HCT116 (cell line): Measurements from ENCODE around the gene SPX. TPM values are rescaled to one million over a fixed set of nuclear protein-coding genes. Genes with fewer than 3 reads are reported as not detected.
A peak's percentile ranks its signal among the peaks of the same experiment; 100 is the strongest.

ENCODE experiments used
- ATAC-seq: fragments of 200-7000 bp; cut with Tn5 transposase; 2 replicates; pipeline ENCODE4 v1.9.1; 2020; ENCODE audit warnings: mild to moderate bottlenecking, moderate library complexity
- BruUV-seq: library from RNA; stranded (reverse); fragments of 400-500 nt; replicated peaks from 2 replicates; lab custom pipeline; 2021; lab: Mats Ljungman, UMichigan
- CTCF ChIA-PET: fragments of 300-600 bp; sonication (Branson Sonifier 250); formaldehyde crosslinking; loops from one replicate; lab custom pipeline; 2021; ENCODE audit warnings: antibody characterized with exemption; lab: Charles Lee
- POLR2A ChIA-PET: fragments of 300-600, 350-600 bp; sonication (Branson Sonifier 250); formaldehyde crosslinking; loops from one replicate; lab custom pipeline; 2021; ENCODE audit warnings: antibody characterized with exemption; lab: Charles Lee
- RAD21 ChIA-PET, 2 experiments: fragments of 300-600 bp; sonication (Branson Sonifier 250); formaldehyde crosslinking; loops; one replicate each; lab custom pipeline; 2023; ENCODE audit warnings: low total read pairs in 2 of 2; ENCODE audit not compliant: uncharacterized antibody in 2 of 2, unreplicated experiment in 2 of 2, low non-redundant PET in 1 of 2; lab: Charles Lee
- DNase-seq: peaks from one replicate; pipeline ENCODE4 v3.0.0-alpha.2; 2010; ENCODE audit warnings: low read depth, low spot score
- H2AFZ ChIP-seq: fragments of 200-600 bp; shearing (Covaris generic), sonication (generic); 2 replicates; pipeline ENCODE4 v1.6.1; 2017; ENCODE audit warnings: low read depth, mixed run types, mixed read lengths, antibody characterized with exemption, low read length; ENCODE audit not compliant: poor library complexity, severe bottlenecking
- H3K27ac ChIP-seq: 2 replicates; pipeline ENCODE4 v1.5.1; 2012; ENCODE audit warnings: low read depth, low read length
- H3K27me3 ChIP-seq: fragments of 200-600 bp; sonication (generic); 2 replicates; pipeline ENCODE4 v1.6.1; 2016; ENCODE audit warnings: mixed run types, low read length, mixed read lengths; ENCODE audit not compliant: insufficient read depth
- H3K36me3 ChIP-seq, 2 experiments: fragments of 200-500 bp in 1 of 2; fragments of 200-600 bp in 1 of 2; sonication (Bioruptor generic) in 1 of 2; sonication (generic) in 1 of 2; 2 replicates each; pipeline versions ENCODE4 v1.5.1 to v1.6.1; 2014 to 2016; ENCODE audit warnings: low read length in 2 of 2, inconsistent platforms in 1 of 2, mixed read lengths in 1 of 2, mixed run types in 1 of 2; ENCODE audit not compliant: insufficient read depth in 2 of 2, control insufficient read depth in 1 of 2
- H3K4me1 ChIP-seq, 2 experiments: fragments of 200-600 bp in 1 of 2; sonication (generic) in 1 of 2; 2 replicates each; pipeline versions ENCODE4 v1.5.1 to v1.6.1; 2012 to 2017; ENCODE audit warnings: low read length in 2 of 2, inconsistent platforms in 1 of 2, mild to moderate bottlenecking in 1 of 2, mixed read lengths in 1 of 2, mixed run types in 1 of 2, moderate library complexity in 1 of 2; ENCODE audit not compliant: insufficient read depth in 2 of 2, control insufficient read depth in 1 of 2
- H3K4me2 ChIP-seq: fragments of 200-600 bp; sonication (generic); 2 replicates; pipeline ENCODE4 v1.6.1; 2017; ENCODE audit warnings: mixed run types, low read length, mixed read lengths
- H3K4me3 ChIP-seq, 2 experiments: fragments of 200-600 bp in 1 of 2; sonication (generic) in 1 of 2; replicated peaks in 1 of 2; 2 replicates each; pipeline ENCODE4 v1.5.1; 2011 to 2016; ENCODE audit warnings: low read length in 2 of 2, control low read depth in 1 of 2, low read depth in 1 of 2, mild to moderate bottlenecking in 1 of 2, mixed read lengths in 1 of 2, mixed run types in 1 of 2
- H3K79me2 ChIP-seq: fragments of 200-600 bp; sonication (generic); 2 replicates; pipeline ENCODE4 v1.6.1; 2017; ENCODE audit warnings: mild to moderate bottlenecking, mixed run types, low read length, moderate library complexity, mixed read lengths; ENCODE audit not compliant: insufficient read depth
- H3K9ac ChIP-seq: fragments of 200-600 bp; sonication (generic); 2 replicates; pipeline ENCODE4 v1.6.1; 2016; ENCODE audit warnings: low read length, mixed read lengths
- H3K9me2 ChIP-seq: fragments of 200-600 bp; sonication (generic), shearing (Covaris generic); 2 replicates; pipeline ENCODE4 v1.6.1; 2017; ENCODE audit warnings: mixed run types, mild to moderate bottlenecking, moderate library complexity; ENCODE audit not compliant: insufficient read depth
- H3K9me3 ChIP-seq, 2 experiments: fragments of 200-500 bp in 1 of 2; fragments of 200-600 bp in 1 of 2; sonication (Bioruptor generic) in 1 of 2; sonication (generic) in 1 of 2; 2 replicates each; pipeline ENCODE4 v1.6.1; 2014 to 2017; ENCODE audit warnings: low read length in 2 of 2, mixed read lengths in 2 of 2, inconsistent platforms in 1 of 2, low read depth in 1 of 2, mild to moderate bottlenecking in 1 of 2, mixed run types in 1 of 2, moderate library complexity in 1 of 2; ENCODE audit not compliant: control insufficient read depth in 1 of 2, insufficient read depth in 1 of 2
- H4K20me1 ChIP-seq: fragments of 200-600 bp; sonication (generic), shearing (Covaris generic); 2 replicates; pipeline ENCODE4 v1.6.1; 2017; ENCODE audit warnings: mixed run types, mild to moderate bottlenecking, moderate library complexity; ENCODE audit not compliant: insufficient read depth
- CEBPB ChIP-seq: IDR thresholded peaks from 2 replicates; pipeline ENCODE4 v1.6.1; 2012; ENCODE audit warnings: low read depth
- EGR1 ChIP-seq: IDR thresholded peaks from 2 replicates; pipeline ENCODE4 v1.6.1; 2012; ENCODE audit warnings: low read depth
- ELF1 ChIP-seq: IDR thresholded peaks from 2 replicates; pipeline ENCODE4 v1.6.1; 2012; ENCODE audit warnings: low read depth, borderline replicate concordance
- MAX ChIP-seq: IDR thresholded peaks from 2 replicates; pipeline ENCODE4 v1.6.1; 2012
- POLR2AphosphoS5 ChIP-seq: IDR thresholded peaks from 2 replicates; pipeline ENCODE4 v1.6.1; 2011; ENCODE audit warnings: mild to moderate bottlenecking, low read depth, low read length, moderate library complexity
- REST ChIP-seq: IDR thresholded peaks from 2 replicates; pipeline ENCODE4 v1.6.1; 2012; ENCODE audit warnings: low read depth
- SIN3A ChIP-seq: IDR thresholded peaks from 2 replicates; pipeline ENCODE4 v1.6.1; 2012; ENCODE audit warnings: low read depth
- SP1 ChIP-seq: IDR thresholded peaks from 2 replicates; pipeline ENCODE4 v1.6.1; 2012; ENCODE audit warnings: low read depth
- ZFX ChIP-seq: fragments of 450-650 bp; IDR thresholded peaks from 2 replicates; pipeline ENCODE4 v1.6.1; 2017
- ZNF274 ChIP-seq: fragments of 200-500 bp; sonication (Bioruptor generic); IDR thresholded peaks from 2 replicates; pipeline ENCODE4 v1.6.1; 2014; ENCODE audit warnings: mild to moderate bottlenecking, low read depth, low read length, inconsistent platforms
- intact Hi-C: fragments of 100-400 bp; cut with micrococcal nuclease; formaldehyde crosslinking; loops from 2 replicates; pipeline ENCODE4 v1.10.0; 2022
- total RNA-seq: library from RNA; stranded (reverse); gene quantifications from one replicate; pipeline ENCODE4 v1.2.1, GENCODE V29; 2021; ENCODE audit not compliant: unreplicated experiment
- TF ChIP-seq, protein P1 (sequence below): IDR thresholded peaks from 2 replicates; pipeline ENCODE4 v1.6.1; 2012
- TF ChIP-seq, protein P2 (sequence below), 3 experiments: fragments of 200-600 bp in 1 of 3; sonication (generic) in 1 of 3; IDR thresholded peaks in 2 of 3; conservative IDR thresholded peaks in 1 of 3; 2 replicates each; pipeline ENCODE4 v1.5.1; 2012 to 2017; ENCODE audit warnings: low read depth in 2 of 3, low read length in 2 of 3, antibody characterized with exemption in 1 of 3, borderline replicate concordance in 1 of 3, control low read depth in 1 of 3, mild to moderate bottlenecking in 1 of 3, mixed read lengths in 1 of 3, mixed run types in 1 of 3, moderate library complexity in 1 of 3; ENCODE audit not compliant: insufficient read depth in 1 of 3

The SPX gene
- total RNA-seq, 1 experiment from 2014 or later = 0.76 TPM

GRCh38 chr12:21499765-21500164 lies 26.3 kb upstream of the SPX start (continued):
- no peak for TF ChIP-seq REST
- no peak for TF ChIP-seq SIN3A
- TF ChIP-seq CEBPB = no peak
- TF ChIP-seq POLR2AphosphoS5 = no peak
- no peak for TF ChIP-seq ELF1
- TF ChIP-seq SP1 = no peak
- no peak for TF ChIP-seq ZNF274
- TF ChIP-seq EGR1 = no peak
- no peak for TF ChIP-seq ZFX

GRCh38 chr12:21500786-21501257 lies 25.3 kb upstream of the SPX start:
- H3K27ac ChIP-seq = peak overlapping the region; percentile 58
- H3K36me3 ChIP-seq = no peaks in the 10 kb centered on the region; a peak in 1 of 4 replicates
- H4K20me1 ChIP-seq = no peaks in the 10 kb centered on the region
- H2AFZ ChIP-seq = no peak overlapping the region
- ATAC-seq (no peak), DNase-seq (no peak)
- no peaks in the 10 kb centered on the region for H3K9me3 ChIP-seq
- intact Hi-C loops = no loop called here
- H3K9ac ChIP-seq = peak overlapping the region; percentile 93
- H3K79me2 ChIP-seq = peaks cover 53% of the 10 kb centered on the region
- POLR2A ChIA-PET = no interaction called here
- no peaks in the 10 kb centered on the region for H3K27me3 ChIP-seq
- H3K4me2 ChIP-seq = peak overlapping the region; percentile 81
- no peak for TF ChIP-seq EGR1
- TF ChIP-seq, protein P1, sequence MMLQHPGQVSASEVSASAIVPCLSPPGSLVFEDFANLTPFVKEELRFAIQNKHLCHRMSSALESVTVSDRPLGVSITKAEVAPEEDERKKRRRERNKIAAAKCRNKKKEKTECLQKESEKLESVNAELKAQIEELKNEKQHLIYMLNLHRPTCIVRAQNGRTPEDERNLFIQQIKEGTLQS = no peak
- no peak for TF ChIP-seq ZFX
- no peak for TF ChIP-seq SIN3A
- TF ChIP-seq ZNF274 = no peak
- TF ChIP-seq MAX = no peak
- TF ChIP-seq, protein P2, sequence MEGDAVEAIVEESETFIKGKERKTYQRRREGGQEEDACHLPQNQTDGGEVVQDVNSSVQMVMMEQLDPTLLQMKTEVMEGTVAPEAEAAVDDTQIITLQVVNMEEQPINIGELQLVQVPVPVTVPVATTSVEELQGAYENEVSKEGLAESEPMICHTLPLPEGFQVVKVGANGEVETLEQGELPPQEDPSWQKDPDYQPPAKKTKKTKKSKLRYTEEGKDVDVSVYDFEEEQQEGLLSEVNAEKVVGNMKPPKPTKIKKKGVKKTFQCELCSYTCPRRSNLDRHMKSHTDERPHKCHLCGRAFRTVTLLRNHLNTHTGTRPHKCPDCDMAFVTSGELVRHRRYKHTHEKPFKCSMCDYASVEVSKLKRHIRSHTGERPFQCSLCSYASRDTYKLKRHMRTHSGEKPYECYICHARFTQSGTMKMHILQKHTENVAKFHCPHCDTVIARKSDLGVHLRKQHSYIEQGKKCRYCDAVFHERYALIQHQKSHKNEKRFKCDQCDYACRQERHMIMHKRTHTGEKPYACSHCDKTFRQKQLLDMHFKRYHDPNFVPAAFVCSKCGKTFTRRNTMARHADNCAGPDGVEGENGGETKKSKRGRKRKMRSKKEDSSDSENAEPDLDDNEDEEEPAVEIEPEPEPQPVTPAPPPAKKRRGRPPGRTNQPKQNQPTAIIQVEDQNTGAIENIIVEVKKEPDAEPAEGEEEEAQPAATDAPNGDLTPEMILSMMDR (IDR thresholded peaks at IDR 0.05 in 2 of 3, conservative IDR thresholded peaks at IDR 0.05 in 1 of 3; ENCODE audit: borderline replicate concordance in 1 of 3, insufficient read depth in 1 of 3, low read depth in 2 of 3, low read length in 2 of 3) = no peak
- no peak for TF ChIP-seq CEBPB
- TF ChIP-seq, all 23 proteins: peak for 0
- peaks cover 13 to 19% of the 10 kb centered on the region in 2 experiments; a peak in 3 of 4 replicates for H3K4me1 ChIP-seq
- TSS peak; percentile 63 for BruUV-seq
- H3K9me2 ChIP-seq = no peaks in the 10 kb centered on the region
- RAD21 ChIA-PET = no interaction called here
- CTCF ChIA-PET = no interaction called here
- peak overlapping the region; percentile 81 to 94 for H3K4me3 ChIP-seq
